ENCODE measurements around the gene APRT. TPM values are rescaled to one million over a fixed set of nuclear protein-coding genes. Genes with fewer than 3 reads are reported as not detected.

APRT gene
- total and polyA plus RNA-seq, 9 of the 15 experiments (the other 6 are each of a cell fraction or from before 2014, with no cell fraction given), result 41.7 to 409 (median 146) TPM

- TF ChIP-seq, protein P1, sequence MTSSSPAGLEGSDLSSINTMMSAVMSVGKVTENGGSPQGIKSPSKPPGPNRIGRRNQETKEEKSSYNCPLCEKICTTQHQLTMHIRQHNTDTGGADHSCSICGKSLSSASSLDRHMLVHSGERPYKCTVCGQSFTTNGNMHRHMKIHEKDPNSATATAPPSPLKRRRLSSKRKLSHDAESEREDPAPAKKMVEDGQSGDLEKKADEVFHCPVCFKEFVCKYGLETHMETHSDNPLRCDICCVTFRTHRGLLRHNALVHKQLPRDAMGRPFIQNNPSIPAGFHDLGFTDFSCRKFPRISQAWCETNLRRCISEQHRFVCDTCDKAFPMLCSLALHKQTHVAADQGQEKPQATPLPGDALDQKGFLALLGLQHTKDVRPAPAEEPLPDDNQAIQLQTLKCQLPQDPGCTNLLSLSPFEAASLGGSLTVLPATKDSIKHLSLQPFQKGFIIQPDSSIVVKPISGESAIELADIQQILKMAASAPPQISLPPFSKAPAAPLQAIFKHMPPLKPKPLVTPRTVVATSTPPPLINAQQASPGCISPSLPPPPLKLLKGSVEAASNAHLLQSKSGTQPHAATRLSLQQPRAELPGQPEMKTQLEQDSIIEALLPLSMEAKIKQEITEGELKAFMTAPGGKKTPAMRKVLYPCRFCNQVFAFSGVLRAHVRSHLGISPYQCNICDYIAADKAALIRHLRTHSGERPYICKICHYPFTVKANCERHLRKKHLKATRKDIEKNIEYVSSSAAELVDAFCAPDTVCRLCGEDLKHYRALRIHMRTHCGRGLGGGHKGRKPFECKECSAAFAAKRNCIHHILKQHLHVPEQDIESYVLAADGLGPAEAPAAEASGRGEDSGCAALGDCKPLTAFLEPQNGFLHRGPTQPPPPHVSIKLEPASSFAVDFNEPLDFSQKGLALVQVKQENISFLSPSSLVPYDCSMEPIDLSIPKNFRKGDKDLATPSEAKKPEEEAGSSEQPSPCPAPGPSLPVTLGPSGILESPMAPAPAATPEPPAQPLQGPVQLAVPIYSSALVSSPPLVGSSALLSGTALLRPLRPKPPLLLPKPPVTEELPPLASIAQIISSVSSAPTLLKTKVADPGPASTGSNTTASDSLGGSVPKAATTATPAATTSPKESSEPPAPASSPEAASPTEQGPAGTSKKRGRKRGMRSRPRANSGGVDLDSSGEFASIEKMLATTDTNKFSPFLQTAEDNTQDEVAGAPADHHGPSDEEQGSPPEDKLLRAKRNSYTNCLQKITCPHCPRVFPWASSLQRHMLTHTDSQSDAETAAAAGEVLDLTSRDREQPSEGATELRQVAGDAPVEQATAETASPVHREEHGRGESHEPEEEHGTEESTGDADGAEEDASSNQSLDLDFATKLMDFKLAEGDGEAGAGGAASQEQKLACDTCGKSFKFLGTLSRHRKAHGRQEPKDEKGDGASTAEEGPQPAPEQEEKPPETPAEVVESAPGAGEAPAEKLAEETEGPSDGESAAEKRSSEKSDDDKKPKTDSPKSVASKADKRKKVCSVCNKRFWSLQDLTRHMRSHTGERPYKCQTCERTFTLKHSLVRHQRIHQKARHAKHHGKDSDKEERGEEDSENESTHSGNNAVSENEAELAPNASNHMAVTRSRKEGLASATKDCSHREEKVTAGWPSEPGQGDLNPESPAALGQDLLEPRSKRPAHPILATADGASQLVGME (CRISPR knock-in tag; IDR thresholded peaks at IDR 0.05), result no peak
- TF ChIP-seq SIN3B (IDR thresholded peaks at IDR 0.05; ENCODE audit: low read depth), result 0 out of 2 replicates have a peak, but pooled peaks have one; percentile 26
- TF ChIP-seq ZNF133 (CRISPR knock-in tag; IDR thresholded peaks at IDR 0.05), result no peak
- no peak for TF ChIP-seq SAFB2 (IDR thresholded peaks at IDR 0.05; ENCODE audit: borderline replicate concordance, low read depth, low read length, severe bottlenecking)
- no peak for TF ChIP-seq ZBED1 (IDR thresholded peaks at IDR 0.05)
- peak; percentile 45 for TF ChIP-seq C11orf30 (IDR thresholded peaks at IDR 0.05; ENCODE audit: low read depth)
- TF ChIP-seq, protein P2, sequence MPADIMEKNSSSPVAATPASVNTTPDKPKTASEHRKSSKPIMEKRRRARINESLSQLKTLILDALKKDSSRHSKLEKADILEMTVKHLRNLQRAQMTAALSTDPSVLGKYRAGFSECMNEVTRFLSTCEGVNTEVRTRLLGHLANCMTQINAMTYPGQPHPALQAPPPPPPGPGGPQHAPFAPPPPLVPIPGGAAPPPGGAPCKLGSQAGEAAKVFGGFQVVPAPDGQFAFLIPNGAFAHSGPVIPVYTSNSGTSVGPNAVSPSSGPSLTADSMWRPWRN (IDR thresholded peaks at IDR 0.05; ENCODE audit: low read depth), result no peak
- TF ChIP-seq ZNF212 (CRISPR knock-in tag; IDR thresholded peaks at IDR 0.05), result no peak
- no peak for TF ChIP-seq HIVEP1 (CRISPR knock-in tag; IDR thresholded peaks at IDR 0.05)
- TF ChIP-seq XRCC5 (IDR thresholded peaks at IDR 0.05; ENCODE audit: low read depth, low read length), result no peak
- no peak for TF ChIP-seq NFATC3 (IDR thresholded peaks at IDR 0.05)
- no peak for TF ChIP-seq KLF16 (IDR thresholded peaks at IDR 0.05)
- TF ChIP-seq BCL6 (CRISPR knock-in tag; IDR thresholded peaks at IDR 0.05), result no peak
- no peak for TF ChIP-seq GTF2F1 (IDR thresholded peaks at IDR 0.05; ENCODE audit: low read depth, low read length)
- TF ChIP-seq POLR2A (conservative IDR thresholded peaks at IDR 0.05), result peak; percentile 38; the same call in 1 of the 2 replicates
- TF ChIP-seq ZC3H8 (IDR thresholded peaks at IDR 0.05), result no peak
- TF ChIP-seq MED1 (CRISPR knock-in tag; IDR thresholded peaks at IDR 0.05; ENCODE audit: borderline replicate concordance), result no peak
- no peak for TF ChIP-seq TEAD1 (CRISPR knock-in tag; IDR thresholded peaks at IDR 0.05)
- no peak for TF ChIP-seq SREBF1 (IDR thresholded peaks at IDR 0.05; ENCODE audit: borderline replicate concordance, low read depth, low read length)
- TF ChIP-seq RBM34 (IDR thresholded peaks at IDR 0.05; ENCODE audit: borderline replicate concordance, insufficient read depth, low read length), result no peak
- no peak for TF ChIP-seq CREB3L1 (IDR thresholded peaks at IDR 0.05; ENCODE audit: borderline replicate concordance, low read depth)
Observed at GRCh38 chr16:88810166-88810911, 1.4 kb downstream of the APRT start (continued).
